Measurements from ENCODE around the gene HSFX2.

DNA sequence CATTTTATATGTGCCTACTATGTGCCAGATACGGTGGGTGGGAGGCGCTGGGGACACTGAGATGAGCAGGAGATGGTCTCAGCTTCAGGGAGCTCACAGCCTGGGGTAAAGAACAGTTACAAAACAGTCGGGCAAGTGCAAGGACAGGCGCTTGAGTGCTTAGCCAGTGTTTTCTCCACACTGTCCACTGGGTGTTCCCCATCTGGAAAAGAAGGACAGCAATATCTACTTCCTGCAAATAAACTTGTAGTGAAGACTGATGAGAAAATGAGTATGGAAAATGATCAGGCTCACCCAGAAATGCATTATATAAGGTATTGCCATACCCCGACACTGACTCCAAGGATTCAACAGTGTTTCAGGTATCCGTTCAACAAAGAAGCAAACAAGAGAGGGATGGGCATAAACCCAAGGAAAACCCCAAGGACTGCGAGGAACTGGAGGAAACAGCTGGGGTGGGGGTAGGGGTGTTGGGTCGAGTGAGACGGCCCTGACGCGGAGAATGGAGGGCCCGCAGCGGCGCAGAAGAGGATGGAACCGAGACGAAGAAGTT lies 35.6 kb upstream of the HSFX2 start:
- TF ChIP-seq, protein P1, sequence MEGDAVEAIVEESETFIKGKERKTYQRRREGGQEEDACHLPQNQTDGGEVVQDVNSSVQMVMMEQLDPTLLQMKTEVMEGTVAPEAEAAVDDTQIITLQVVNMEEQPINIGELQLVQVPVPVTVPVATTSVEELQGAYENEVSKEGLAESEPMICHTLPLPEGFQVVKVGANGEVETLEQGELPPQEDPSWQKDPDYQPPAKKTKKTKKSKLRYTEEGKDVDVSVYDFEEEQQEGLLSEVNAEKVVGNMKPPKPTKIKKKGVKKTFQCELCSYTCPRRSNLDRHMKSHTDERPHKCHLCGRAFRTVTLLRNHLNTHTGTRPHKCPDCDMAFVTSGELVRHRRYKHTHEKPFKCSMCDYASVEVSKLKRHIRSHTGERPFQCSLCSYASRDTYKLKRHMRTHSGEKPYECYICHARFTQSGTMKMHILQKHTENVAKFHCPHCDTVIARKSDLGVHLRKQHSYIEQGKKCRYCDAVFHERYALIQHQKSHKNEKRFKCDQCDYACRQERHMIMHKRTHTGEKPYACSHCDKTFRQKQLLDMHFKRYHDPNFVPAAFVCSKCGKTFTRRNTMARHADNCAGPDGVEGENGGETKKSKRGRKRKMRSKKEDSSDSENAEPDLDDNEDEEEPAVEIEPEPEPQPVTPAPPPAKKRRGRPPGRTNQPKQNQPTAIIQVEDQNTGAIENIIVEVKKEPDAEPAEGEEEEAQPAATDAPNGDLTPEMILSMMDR (conservative IDR thresholded peaks at IDR 0.05; ENCODE audit: low read length), result no peak
- no peak for TF ChIP-seq EZH2phosphoT487 (IDR thresholded peaks at IDR 0.05; ENCODE audit: borderline replicate concordance)
